Measurements from ENCODE around the gene WTAP. TPM values are rescaled to one million over a fixed set of nuclear protein-coding genes. Genes with fewer than 3 reads are reported as not detected.
A peak's percentile ranks its signal among the peaks of the same experiment; 100 is the strongest.

The WTAP gene
- 100 to 1,000 TPM in 1 of 4 donors, 10 to 100 TPM in 3; 65.0 to 105 (median 88.5) TPM for total RNA-seq

- TF ChIP-seq CTCF (IDR thresholded peaks at IDR 0.05), result peak in 1 of 6 experiments; percentile 7
- peak; percentile 81 to 88 for TF ChIP-seq POLR2A (IDR thresholded peaks at IDR 0.05)
- peaks cover 0 to 27% (median 12%) of the 10 kb centered on the region in 4 donors for H3K4me1 ChIP-seq
- peak; percentile 96 to 99 (median 98) for DNase-seq
These were observed at the start of gene WTAP for GRCh38 chr6:159726918-159727716. Gene WTAP, plus strand, starts transcription at chr6:159727506. Its CDS starts 8,760 bp downstream, at chr6:159736266.

GRCh38 chr6:159677506-159678165 is 49.7 kb upstream of the WTAP start:
- Histone ChIP-seq H3K36me3 (peaks cover 0 to 37% (median 0%) of the 10 kb centered on the region in 3 donors), H3K27me3 (no peaks in the 10 kb centered on the region), H3K9me3 (no peaks in the 10 kb centered on the region), H3K4me3 (no peak overlapping the region), H3K27ac (no peak overlapping the region), H3K4me1 (no peaks in the 10 kb centered on the region)
- no peak for DNase-seq
- no peak for TF ChIP-seq POLR2A (IDR thresholded peaks at IDR 0.05)
- TF ChIP-seq CTCF (IDR thresholded peaks at IDR 0.05), result no peak

More at GRCh38 chr6:159726918-159727716, at the start of gene WTAP:
- Histone ChIP-seq H3K27me3 (no peaks in the 10 kb centered on the region), H3K36me3 (no peaks in the 10 kb centered on the region), H3K4me3 (peak within 1 kb of the TSS; percentile 82 to 97 (median 92)), H3K9me3 (no peaks in the 10 kb centered on the region), H3K27ac (peak within 1 kb of the TSS; percentile 96 to 100 (median 98))

GRCh38 chr6:159678574-159678973 is 48.7 kb upstream of the WTAP start:
- no peak overlapping the region for H3K27ac ChIP-seq
- no peaks in the 10 kb centered on the region for H3K27me3 ChIP-seq
- H3K4me1 ChIP-seq, result no peaks in the 10 kb centered on the region
- no peak for TF ChIP-seq CTCF (IDR thresholded peaks at IDR 0.05)
- TF ChIP-seq POLR2A (IDR thresholded peaks at IDR 0.05), result no peak
- DNase-seq, result no peak
- peaks cover 0 to 45% (median 0%) of the 10 kb centered on the region in 3 donors for H3K36me3 ChIP-seq
- no peak overlapping the region for H3K4me3 ChIP-seq
- H3K9me3 ChIP-seq, result no peaks in the 10 kb centered on the region

GRCh38 chr6:159679091-159680077 is 47.9 kb upstream of the WTAP start:
- no peak overlapping the region for H3K27ac ChIP-seq
- no peak for DNase-seq
- H3K9me3 ChIP-seq, result no peaks in the 10 kb centered on the region
- H3K4me3 ChIP-seq, result no peak overlapping the region
- peaks cover 0 to 53% (median 0%) of the 10 kb centered on the region in 3 donors for H3K36me3 ChIP-seq
- no peaks in the 10 kb centered on the region for H3K27me3 ChIP-seq
- no peak for TF ChIP-seq POLR2A (IDR thresholded peaks at IDR 0.05)
- no peak for TF ChIP-seq CTCF (IDR thresholded peaks at IDR 0.05)
- no peaks in the 10 kb centered on the region for H3K4me1 ChIP-seq

- Histone ChIP-seq H3K4me1 (no peaks in the 10 kb centered on the region), H3K9me3 (no peaks in the 10 kb centered on the region), H3K36me3 (peaks cover 0 to 59% (median 0%) of the 10 kb centered on the region in 3 donors), H3K4me3 (no peak overlapping the region), H3K27me3 (no peaks in the 10 kb centered on the region), H3K27ac (no peak overlapping the region)
- no peak for DNase-seq
- TF ChIP-seq CTCF (IDR thresholded peaks at IDR 0.05) (no peak), POLR2A (IDR thresholded peaks at IDR 0.05) (no peak)
These were observed 47.2 kb upstream of the WTAP start for GRCh38 chr6:159680104-159680503.

All from Peyer's patch (tissue), 4 donors.